ENCODE measurements around the gene CYTH4.

CYTH4 gene

DNA sequence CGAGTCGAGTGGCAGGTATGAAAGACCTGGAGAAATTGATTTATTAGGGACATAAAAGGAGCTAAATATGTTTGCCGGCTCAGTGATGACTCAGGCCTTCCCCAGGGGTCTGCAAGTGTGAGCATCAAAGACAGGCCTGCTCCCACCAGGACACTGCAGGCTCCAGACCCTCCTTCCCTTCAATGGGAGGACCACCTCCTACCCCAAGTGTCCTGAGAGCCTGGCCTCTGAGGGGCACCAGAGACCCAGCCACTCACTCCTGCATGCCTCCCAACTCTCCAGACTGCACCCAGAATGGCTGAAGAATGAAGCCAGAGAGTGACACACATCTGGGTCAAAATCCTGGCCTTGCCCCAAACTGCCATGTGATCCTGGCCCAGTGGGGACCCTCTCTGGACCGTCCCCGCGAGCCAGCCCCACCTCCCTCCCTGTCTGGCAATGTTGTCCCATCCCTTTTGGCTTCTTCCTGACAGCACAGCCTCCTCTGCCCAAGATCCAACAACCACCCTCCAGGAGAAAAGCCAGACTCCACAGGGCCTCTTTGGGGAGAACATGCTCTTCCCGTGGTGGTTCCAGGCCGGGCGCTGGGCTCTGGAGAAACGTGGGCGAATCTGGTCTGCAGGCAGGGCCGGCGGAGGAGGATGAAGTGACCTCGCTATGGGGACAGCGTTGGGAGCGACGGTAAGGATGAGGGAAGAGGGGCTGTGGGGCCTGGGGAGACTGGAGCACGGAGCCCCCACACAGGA is 36.2 kb downstream of the CYTH4 start:
- Histone ChIP-seq H2BK5ac (ENCODE audit: low read length) (no peak overlapping the region), H3K27ac (replicated peaks; ENCODE audit: low read length) (no peak overlapping the region), H3K79me1 (ENCODE audit: low read depth, low read length) (no peaks in the 10 kb centered on the region), H3K9me3 (replicated peaks in 1 of 2; ENCODE audit: control insufficient read depth in 2 of 2, insufficient read depth in 1 of 2, low read depth in 1 of 2, low read length in 2 of 2) (no peaks in the 10 kb centered on the region), H4K91ac (ENCODE audit: low read depth, low read length, poor library complexity) (no peak overlapping the region), H2BK120ac (ENCODE audit: low read depth, low read length) (no peak overlapping the region), H3K27me3 (ENCODE audit: control insufficient read depth in 3 of 3, insufficient read depth in 3 of 3, low read depth in 1 of 3, low read length in 3 of 3) (peaks cover 0 to 64% (median 8%) of the 10 kb centered on the region in 3 experiments), H2BK12ac (ENCODE audit: low read length) (peak overlapping the region; percentile 68), H3K9ac (ENCODE audit: low read depth, low read length, poor library complexity) (no peak overlapping the region), H2BK15ac (ENCODE audit: low read length) (peak overlapping the region; percentile 77), H3K14ac (ENCODE audit: low read length) (peak overlapping the region; percentile 91), H3K36me3 (replicated peaks in 1 of 2; ENCODE audit: control insufficient read depth in 2 of 2, insufficient read depth in 2 of 2, low read length in 2 of 2) (no peaks in the 10 kb centered on the region), H3K4me3 (ENCODE audit: low read length in 2 of 2) (no peak overlapping the region), H3K4me1 (ENCODE audit: control insufficient read depth in 2 of 2, insufficient read depth in 1 of 2, low read depth in 1 of 2, low read length in 2 of 2) (peaks cover 0 to 2% of the 10 kb centered on the region in 2 donors), H3K4ac (ENCODE audit: low read length) (no peak overlapping the region), H3K23ac (ENCODE audit: low read depth, low read length, poor library complexity) (peak overlapping the region; percentile 67), H2AK5ac (ENCODE audit: low read depth, low read length) (peak overlapping the region; percentile 95), H3K4me2 (ENCODE audit: insufficient read depth, low read length, poor library complexity, severe bottlenecking) (no peak overlapping the region), H3K18ac (ENCODE audit: low read length) (peak overlapping the region; percentile 82), H2AFZ (ENCODE audit: low read length) (no peak overlapping the region), H4K8ac (ENCODE audit: low read depth, low read length) (no peak overlapping the region)
- no peak for DNase-seq (ENCODE audit: low spot score)
- no CpG with 5 or more reads among the region's 18 CpGs for WGBS, 2 donors (ENCODE audit: extremely low coverage in 2 of 2, insufficient read length in 2 of 2, insufficient replicate concordance in 1 of 2)

DNA sequence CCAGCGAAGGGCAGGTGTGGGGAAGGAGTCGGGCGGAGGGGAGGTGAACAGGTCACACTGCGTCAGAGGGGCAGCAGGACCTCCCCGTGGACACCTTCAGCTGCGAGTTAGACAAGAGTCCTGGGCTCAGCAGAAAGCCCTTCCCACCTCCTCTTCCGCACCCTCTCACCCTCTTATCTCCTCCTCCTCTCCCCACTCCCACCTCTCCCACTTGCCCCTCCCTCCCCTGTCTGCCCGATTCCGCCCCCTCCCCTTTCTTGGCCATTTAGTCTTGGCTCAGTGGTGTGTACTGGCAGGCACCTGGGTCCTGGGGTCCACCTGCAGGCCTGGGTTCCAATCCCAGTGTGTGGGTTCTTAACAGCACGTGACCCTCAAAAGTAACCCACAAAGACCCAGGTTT is 37.2 kb downstream of the CYTH4 start:
- no peak overlapping the region for H4K91ac ChIP-seq (ENCODE audit: low read depth, low read length, poor library complexity)
- H3K14ac ChIP-seq (ENCODE audit: low read length): no peak overlapping the region
- peak overlapping the region; percentile 77 for H2BK15ac ChIP-seq (ENCODE audit: low read length)
- H2BK12ac ChIP-seq (ENCODE audit: low read length): no peak overlapping the region
- no peak overlapping the region for H2BK5ac ChIP-seq (ENCODE audit: low read length)
- H3K9me3 ChIP-seq (replicated peaks in 1 of 2; ENCODE audit: control insufficient read depth in 2 of 2, insufficient read depth in 1 of 2, low read depth in 1 of 2, low read length in 2 of 2): no peaks in the 10 kb centered on the region
- no peak overlapping the region for H2AK5ac ChIP-seq (ENCODE audit: low read depth, low read length)
- no peak overlapping the region for H3K27ac ChIP-seq (replicated peaks; ENCODE audit: low read length)
- no peaks in the 10 kb centered on the region for H3K36me3 ChIP-seq (replicated peaks in 1 of 2; ENCODE audit: control insufficient read depth in 2 of 2, insufficient read depth in 2 of 2, low read length in 2 of 2)
- no peak overlapping the region for H3K4ac ChIP-seq (ENCODE audit: low read length)
- no peak overlapping the region for H3K4me3 ChIP-seq (ENCODE audit: low read length in 2 of 2)
- no peak overlapping the region for H3K18ac ChIP-seq (ENCODE audit: low read length)
- WGBS, 2 donors (ENCODE audit: extremely low coverage in 2 of 2, insufficient read length in 2 of 2, insufficient replicate concordance in 1 of 2): no CpG with 5 or more reads among the region's 10 CpGs
- H2AFZ ChIP-seq (ENCODE audit: low read length): no peak overlapping the region
- H3K9ac ChIP-seq (ENCODE audit: low read depth, low read length, poor library complexity): no peak overlapping the region
- H2BK120ac ChIP-seq (ENCODE audit: low read depth, low read length): no peak overlapping the region
- H3K27me3 ChIP-seq (ENCODE audit: control insufficient read depth in 3 of 3, insufficient read depth in 3 of 3, low read depth in 1 of 3, low read length in 3 of 3): peaks cover 5 to 70% (median 17%) of the 10 kb centered on the region in 3 experiments
- H3K4me1 ChIP-seq (ENCODE audit: control insufficient read depth in 2 of 2, insufficient read depth in 1 of 2, low read depth in 1 of 2, low read length in 2 of 2): peaks cover 0 to 6% of the 10 kb centered on the region in 2 donors
- H3K23ac ChIP-seq (ENCODE audit: low read depth, low read length, poor library complexity): no peak overlapping the region
- H3K79me1 ChIP-seq (ENCODE audit: low read depth, low read length): no peaks in the 10 kb centered on the region
- no peak for DNase-seq (ENCODE audit: low spot score)
- H3K4me2 ChIP-seq (ENCODE audit: insufficient read depth, low read length, poor library complexity, severe bottlenecking): no peak overlapping the region
- H4K8ac ChIP-seq (ENCODE audit: low read depth, low read length): no peak overlapping the region

DNA sequence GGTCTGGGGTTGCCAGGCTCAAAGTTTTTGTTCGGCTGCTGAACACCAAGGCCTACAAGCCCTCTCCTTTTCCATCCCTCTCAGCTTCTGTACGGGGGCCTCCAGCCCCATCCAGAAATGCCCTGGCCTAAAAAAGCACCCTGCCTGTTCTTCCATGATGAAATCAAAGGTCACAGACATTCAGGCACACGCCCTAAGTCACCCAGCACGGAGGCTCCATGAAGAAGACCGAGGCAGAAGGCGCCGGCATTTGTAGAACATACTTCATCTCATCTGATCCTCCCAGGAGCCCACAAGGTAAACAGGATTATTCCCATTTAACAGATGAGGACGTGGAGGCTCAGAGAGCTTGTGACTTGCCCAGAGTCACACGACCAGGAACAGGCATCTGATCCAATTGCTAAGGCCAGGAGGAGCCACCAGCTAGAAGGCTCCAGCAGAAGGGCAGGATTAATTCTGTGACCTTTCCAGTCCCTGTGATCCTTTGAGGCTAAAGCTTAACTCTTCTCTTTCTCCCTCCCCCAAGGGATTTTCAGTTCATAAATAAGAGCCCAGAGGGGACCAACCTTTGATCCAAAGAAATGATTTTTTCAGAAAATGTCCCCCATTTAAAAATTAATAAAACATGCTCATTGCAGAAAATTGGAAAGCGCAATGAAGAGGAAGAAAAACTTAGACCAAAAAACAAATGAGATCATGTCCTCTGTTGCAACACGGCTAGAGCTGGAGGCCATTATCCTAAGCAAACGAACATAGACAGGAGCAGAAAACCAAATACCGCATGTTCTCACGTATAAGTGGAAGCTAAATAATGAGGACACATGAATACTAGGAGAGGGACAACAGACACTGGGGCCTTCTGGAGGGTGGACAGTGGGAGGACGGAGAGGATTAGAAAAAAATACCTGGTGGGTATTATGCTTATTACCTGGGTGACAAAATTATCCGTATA is 38.7 kb downstream of the CYTH4 start:
- peaks cover 10 to 82% (median 27%) of the 10 kb centered on the region in 3 experiments for H3K27me3 ChIP-seq (ENCODE audit: control insufficient read depth in 3 of 3, insufficient read depth in 3 of 3, low read depth in 1 of 3, low read length in 3 of 3)
- DNase-seq (ENCODE audit: low spot score): no peak
- no peak overlapping the region for H3K4me2 ChIP-seq (ENCODE audit: insufficient read depth, low read length, poor library complexity, severe bottlenecking)
- no peaks in the 10 kb centered on the region for H3K9me3 ChIP-seq (replicated peaks in 1 of 2; ENCODE audit: control insufficient read depth in 2 of 2, insufficient read depth in 1 of 2, low read depth in 1 of 2, low read length in 2 of 2)
- no peak overlapping the region for H3K9ac ChIP-seq (ENCODE audit: low read depth, low read length, poor library complexity)
- no peak overlapping the region for H3K23ac ChIP-seq (ENCODE audit: low read depth, low read length, poor library complexity)
- H2BK120ac ChIP-seq (ENCODE audit: low read depth, low read length): no peak overlapping the region
- no peak overlapping the region for H3K4me3 ChIP-seq (ENCODE audit: low read length in 2 of 2)
- H2AK5ac ChIP-seq (ENCODE audit: low read depth, low read length): peak overlapping the region; percentile 40
- H3K14ac ChIP-seq (ENCODE audit: low read length): no peak overlapping the region
- H2AFZ ChIP-seq (ENCODE audit: low read length): no peak overlapping the region
- H2BK15ac ChIP-seq (ENCODE audit: low read length): no peak overlapping the region
- H3K79me1 ChIP-seq (ENCODE audit: low read depth, low read length): no peaks in the 10 kb centered on the region
- no peak overlapping the region for H2BK5ac ChIP-seq (ENCODE audit: low read length)
- no peak overlapping the region for H3K18ac ChIP-seq (ENCODE audit: low read length)
- no peak overlapping the region for H2BK12ac ChIP-seq (ENCODE audit: low read length)
- H4K8ac ChIP-seq (ENCODE audit: low read depth, low read length): no peak overlapping the region
- H3K4me1 ChIP-seq (ENCODE audit: control insufficient read depth in 2 of 2, insufficient read depth in 1 of 2, low read depth in 1 of 2, low read length in 2 of 2): peaks cover 0 to 8% of the 10 kb centered on the region in 2 donors
- H4K91ac ChIP-seq (ENCODE audit: low read depth, low read length, poor library complexity): no peak overlapping the region
- no CpG with 5 or more reads among the region's 16 CpGs for WGBS, 2 donors (ENCODE audit: extremely low coverage in 2 of 2, insufficient read length in 2 of 2, insufficient replicate concordance in 1 of 2)
- H3K4ac ChIP-seq (ENCODE audit: low read length): no peak overlapping the region
- no peaks in the 10 kb centered on the region for H3K36me3 ChIP-seq (replicated peaks in 1 of 2; ENCODE audit: control insufficient read depth in 2 of 2, insufficient read depth in 2 of 2, low read length in 2 of 2)
- H3K27ac ChIP-seq (replicated peaks; ENCODE audit: low read length): no peak overlapping the region
